ENCODE results near the gene P2RY1.

P2RY1 gene

GRCh38 chr3:152834776-152835600 is at the start of gene P2RY1:
TSS of gene P2RY1 (plus strand) at chr3:152835131. CDS start at chr3:152835783, 652 bp downstream.
- DNase-seq, result peak; percentile 73

DNA sequence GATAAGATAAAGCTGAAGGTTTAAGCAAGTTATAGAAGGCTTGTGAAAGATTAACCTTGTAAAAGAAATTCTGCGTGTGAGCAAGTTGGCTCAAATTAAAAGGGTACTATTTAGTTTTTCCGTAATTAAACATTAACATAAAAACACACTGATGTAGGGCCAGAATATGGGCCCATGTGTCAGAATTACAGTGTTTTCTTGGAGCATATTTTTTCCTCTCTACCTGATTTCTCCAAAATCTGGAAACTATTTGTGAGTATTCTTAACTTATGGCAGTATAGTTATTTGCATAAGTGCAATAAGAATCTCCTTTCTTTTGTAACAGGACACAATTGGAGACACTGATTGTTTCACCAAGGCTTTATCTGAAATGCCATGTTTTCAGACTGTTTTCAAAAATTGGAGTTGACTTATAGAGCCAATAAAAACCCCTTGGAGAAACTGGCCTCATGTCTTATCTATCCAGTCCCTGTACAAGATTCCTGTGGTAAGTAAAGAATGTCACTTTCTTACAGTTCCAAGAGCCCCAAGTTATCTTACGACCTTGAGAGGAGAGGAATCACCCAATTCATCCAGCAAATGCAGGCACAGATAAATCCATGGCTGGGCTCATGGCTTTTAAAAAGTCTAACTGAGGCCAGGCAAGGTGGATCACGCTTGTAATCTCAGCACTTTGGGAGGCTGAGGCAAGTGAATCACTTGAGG is 47.8 kb upstream of the P2RY1 start:
- DNase-seq, result no peak

- no peak for DNase-seq
Observed at GRCh38 chr3:152790651-152791387, 44.1 kb upstream of the P2RY1 start.

GRCh38 chr3:152793969-152794368 is 41.0 kb upstream of the P2RY1 start:
- no peak for DNase-seq

GRCh38 chr3:152797751-152798432 is 37.0 kb upstream of the P2RY1 start:
- DNase-seq, result no peak

DNA sequence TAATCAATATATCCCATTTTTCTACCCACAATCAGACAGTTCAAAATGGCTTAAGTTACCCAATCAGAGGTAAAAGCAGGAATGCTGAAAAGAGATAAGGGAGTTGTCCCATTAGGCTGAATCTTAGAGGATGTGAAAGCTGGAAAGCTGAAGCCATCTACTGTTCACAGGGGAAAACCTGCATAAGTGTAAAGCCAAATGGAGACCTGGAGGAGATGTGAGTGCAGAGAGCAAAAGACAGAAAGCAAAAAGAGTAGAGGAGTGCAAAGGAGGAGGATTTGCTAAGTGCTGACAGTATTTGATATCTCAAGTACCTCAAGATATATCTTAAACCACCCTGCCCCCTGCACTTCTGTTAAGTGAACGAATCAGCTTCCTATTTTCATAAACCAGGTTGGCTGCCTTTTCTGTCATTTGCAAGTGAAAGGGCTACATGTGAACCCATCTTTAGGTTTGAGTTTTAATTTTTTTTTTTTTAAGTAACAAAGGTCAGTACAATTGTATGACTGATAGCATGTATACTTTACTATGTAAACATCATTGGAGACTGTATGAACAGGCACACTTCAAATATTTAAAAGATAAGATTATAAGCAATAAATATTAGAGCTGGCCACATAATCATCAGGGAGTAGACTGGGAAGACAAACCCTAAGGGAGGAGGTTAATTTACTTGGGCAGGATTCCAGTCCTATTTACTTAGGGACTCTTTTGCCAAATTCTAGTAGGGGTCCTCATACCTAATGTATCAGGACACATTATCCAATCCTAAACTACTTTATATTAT is 22.8 kb upstream of the P2RY1 start:
- no peak for DNase-seq

- DNase-seq, result no peak
Observed at GRCh38 chr3:152817400-152817799, 17.5 kb upstream of the P2RY1 start.

GRCh38 chr3:152818027-152818426 is 16.9 kb upstream of the P2RY1 start:
- DNase-seq, result no peak

GRCh38 chr3:152823173-152823572 is 11.8 kb upstream of the P2RY1 start:
- DNase-seq, result no peak

- DNase-seq, result no peak
Observed at GRCh38 chr3:152823781-152824180, 11.2 kb upstream of the P2RY1 start.

GRCh38 chr3:152825566-152825965 is 9.4 kb upstream of the P2RY1 start:
- no peak for DNase-seq

DNA sequence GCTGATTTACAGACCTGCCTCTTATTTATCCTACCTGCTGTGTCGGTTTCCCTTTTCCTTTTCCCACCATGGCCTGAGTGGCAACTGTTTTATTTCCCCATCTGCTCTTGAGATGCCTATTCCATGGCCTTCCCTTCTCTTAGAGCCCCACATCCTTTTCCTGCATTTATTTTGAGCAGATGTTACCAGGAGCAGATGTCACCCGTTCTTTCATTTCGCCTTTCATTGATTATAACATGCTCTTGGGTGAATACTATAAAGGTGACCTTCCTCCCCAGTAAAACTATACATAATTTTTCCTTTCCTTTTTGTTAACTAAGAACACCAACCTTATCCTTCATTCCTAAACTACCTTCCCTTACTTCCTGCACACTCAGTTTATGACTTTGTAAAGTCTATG is 8.5 kb upstream of the P2RY1 start:
- DNase-seq, result no peak

GRCh38 chr3:152827313-152827712 is 7.6 kb upstream of the P2RY1 start:
- DNase-seq, result no peak

DNA sequence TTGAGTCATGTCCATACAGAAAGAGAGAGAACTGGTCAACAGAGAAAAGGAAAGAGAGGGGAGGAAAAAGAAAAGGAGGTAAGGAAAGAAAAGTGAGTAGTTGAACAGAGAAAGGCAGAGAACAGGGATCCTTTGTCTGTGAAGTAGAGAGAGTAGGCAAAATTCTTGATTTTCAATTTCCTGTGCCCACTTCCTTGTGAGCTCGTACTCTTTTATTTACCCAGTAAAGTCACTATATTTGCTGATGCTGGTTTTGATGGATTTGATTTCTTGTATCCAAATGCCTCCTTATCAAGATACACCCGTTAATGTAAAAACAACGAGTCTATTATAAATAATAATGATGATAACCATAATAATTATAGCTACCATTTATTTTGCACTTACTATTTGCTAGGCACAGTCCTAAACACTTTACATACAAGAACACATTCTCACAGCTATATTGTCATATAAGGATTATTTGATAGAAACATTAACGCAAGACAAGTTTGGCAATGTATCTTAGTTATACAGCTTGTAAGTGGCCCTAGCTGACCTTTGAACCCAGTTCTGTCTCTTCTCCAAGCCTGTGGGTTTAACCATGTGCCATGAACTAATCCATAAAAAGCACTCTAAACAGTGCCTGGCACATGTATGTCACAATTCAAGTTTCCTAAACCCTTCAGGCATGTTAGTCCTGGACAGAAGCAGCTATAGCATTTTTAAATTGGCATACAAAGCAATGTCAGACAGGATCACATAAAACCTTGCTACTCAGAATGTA is 6.7 kb upstream of the P2RY1 start:
- DNase-seq, result no peak

- DNase-seq, result no peak
Observed at GRCh38 chr3:152830245-152830644, 4.7 kb upstream of the P2RY1 start.

DNA sequence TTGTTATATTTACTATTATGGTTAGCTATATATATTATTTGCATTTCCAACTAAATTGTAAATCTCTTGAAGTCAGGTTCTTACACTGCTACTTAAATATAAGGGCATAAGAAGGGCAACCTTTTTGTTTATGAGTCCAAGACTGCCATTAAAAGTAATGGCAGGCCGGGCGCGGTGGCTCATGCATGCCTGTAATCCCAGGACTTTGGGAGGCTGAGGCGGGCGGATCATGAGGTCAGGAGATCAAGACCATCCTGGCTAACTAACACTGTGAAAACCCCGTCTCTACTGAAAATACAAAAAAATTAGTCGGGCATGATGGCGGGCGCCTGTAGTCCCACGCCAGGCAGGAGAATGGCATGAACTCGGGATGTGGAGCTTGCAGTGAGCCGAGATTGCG is 2.9 kb upstream of the P2RY1 start:
- no peak for DNase-seq

DNA sequence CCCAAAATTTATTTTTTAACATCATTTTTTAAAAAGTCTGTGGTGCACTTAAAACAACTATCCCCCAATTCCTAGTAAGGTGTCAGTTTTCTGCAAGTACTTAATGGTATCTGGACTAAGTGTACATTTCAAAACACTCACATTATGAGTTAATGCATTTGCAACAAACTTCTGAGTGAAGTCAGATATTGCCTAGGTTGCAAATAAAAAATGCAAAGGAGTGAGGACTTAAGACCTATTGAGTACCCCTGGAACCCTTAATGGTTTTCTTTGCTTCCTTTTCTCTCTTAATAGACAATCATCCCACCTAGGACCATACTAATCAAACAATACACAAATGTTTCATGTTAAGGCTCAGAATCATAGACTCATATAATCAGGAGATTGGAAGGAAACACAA is 1.8 kb upstream of the P2RY1 start:
- no peak for DNase-seq

- no peak for DNase-seq
Observed at GRCh38 chr3:152834191-152834775, 648 bp upstream of the P2RY1 start.

DNA sequence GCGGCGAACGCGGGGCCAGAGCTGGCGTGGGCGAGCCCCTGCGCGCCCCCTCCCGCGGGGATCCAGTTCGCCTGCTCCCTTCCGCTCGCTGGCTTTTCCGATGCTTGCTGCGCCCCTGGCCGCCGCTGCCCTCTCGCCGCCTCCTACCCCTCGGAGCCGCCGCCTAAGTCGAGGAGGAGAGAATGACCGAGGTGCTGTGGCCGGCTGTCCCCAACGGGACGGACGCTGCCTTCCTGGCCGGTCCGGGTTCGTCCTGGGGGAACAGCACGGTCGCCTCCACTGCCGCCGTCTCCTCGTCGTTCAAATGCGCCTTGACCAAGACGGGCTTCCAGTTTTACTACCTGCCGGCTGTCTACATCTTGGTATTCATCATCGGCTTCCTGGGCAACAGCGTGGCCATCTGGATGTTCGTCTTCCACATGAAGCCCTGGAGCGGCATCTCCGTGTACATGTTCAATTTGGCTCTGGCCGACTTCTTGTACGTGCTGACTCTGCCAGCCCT is 721 bp downstream of the P2RY1 start:
- no peak for DNase-seq

GRCh38 chr3:152836269-152836668 is 1.3 kb downstream of the P2RY1 start:
- no peak for DNase-seq

DNA sequence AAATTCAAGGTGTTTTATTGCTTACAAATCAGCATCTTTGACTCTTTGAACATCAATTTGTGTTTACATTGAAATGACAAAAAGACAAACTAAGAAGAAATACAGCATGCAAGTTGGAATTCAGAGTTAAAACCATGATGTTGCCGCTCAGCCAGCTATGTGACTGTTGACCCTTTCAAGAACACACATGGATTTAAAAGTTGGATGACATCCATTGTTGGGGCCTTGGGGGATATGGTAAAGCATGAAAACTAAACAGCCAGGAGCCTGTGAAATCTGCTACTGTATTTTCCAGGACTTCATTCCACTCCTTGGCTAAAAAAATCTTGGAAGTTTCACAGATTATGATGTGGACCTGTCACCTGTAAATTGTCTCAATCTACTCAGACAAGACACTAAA is 4.6 kb downstream of the P2RY1 start:
- DNase-seq, result no peak

All from activated CD4-positive, alpha-beta T cell treated with anti-CD3 and anti-CD28 coated beads, Interleukin-2, amount 50 U/mL, for 16 hours (primary cell).